ENCODE results near the gene KCNH1. TPM values are rescaled to one million over a fixed set of nuclear protein-coding genes. Genes with fewer than 3 reads are reported as not detected.

Gene KCNH1
- total RNA-seq, 1 experiment from 2014 or later: not detected

DNA sequence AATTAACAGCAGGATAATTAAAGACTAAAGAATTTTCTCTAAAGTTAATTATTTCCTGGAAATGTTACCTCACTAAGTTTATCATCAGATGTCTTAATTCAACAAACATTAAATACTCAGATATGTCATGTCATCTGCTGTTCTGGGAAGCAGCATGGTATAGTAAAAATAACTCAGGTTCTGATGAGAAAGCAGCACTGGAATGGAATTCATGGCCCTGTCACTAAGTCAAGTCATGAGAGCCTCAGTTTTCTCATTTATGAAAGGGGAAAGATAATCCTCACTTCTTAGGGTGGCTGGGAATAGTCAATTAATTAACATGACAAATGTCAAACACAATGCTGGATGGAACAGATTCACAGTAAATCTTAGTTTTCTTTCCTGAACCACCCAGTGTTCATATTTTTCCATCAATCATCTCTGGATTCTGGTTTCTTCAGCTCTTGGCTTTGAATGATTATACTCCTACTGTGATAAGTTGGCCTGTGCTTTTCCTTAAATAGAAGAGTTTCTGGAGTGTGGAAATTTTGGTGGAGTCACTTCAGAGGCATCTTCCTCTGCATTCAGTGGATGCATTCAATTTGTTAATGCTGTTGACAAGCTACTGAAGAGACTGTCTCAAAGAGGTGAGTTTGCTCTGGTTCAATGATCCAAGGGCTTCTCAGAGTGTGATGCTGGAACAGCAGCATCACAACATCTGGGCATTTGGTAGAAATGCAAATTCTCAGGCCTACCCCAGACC is 319.4 kb downstream of the KCNH1 start:
- H3K4me1 Mint-ChIP-seq (ENCODE audit: low read depth, unreplicated experiment): no peaks in the 10 kb centered on the region
- ChIA-PET CTCF (no interaction called here), POLR2A (no interaction called here)
- no peaks in the 10 kb centered on the region for H3K4me1 ChIP-seq
- H3K4me3 Mint-ChIP-seq (ENCODE audit: unreplicated experiment): no peak overlapping the region
- H3K27me3 Mint-ChIP-seq (ENCODE audit: insufficient read depth, unreplicated experiment): peaks cover 9% of the 10 kb centered on the region
- intact Hi-C loops (cut with micrococcal nuclease; ENCODE audit: unreplicated experiment): no loop called here
- H3K9me3 ChIP-seq: no peaks in the 10 kb centered on the region
- no peaks in the 10 kb centered on the region for H3K9me3 Mint-ChIP-seq (ENCODE audit: unreplicated experiment)
- TF ChIP-seq, protein P1, sequence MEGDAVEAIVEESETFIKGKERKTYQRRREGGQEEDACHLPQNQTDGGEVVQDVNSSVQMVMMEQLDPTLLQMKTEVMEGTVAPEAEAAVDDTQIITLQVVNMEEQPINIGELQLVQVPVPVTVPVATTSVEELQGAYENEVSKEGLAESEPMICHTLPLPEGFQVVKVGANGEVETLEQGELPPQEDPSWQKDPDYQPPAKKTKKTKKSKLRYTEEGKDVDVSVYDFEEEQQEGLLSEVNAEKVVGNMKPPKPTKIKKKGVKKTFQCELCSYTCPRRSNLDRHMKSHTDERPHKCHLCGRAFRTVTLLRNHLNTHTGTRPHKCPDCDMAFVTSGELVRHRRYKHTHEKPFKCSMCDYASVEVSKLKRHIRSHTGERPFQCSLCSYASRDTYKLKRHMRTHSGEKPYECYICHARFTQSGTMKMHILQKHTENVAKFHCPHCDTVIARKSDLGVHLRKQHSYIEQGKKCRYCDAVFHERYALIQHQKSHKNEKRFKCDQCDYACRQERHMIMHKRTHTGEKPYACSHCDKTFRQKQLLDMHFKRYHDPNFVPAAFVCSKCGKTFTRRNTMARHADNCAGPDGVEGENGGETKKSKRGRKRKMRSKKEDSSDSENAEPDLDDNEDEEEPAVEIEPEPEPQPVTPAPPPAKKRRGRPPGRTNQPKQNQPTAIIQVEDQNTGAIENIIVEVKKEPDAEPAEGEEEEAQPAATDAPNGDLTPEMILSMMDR (IDR thresholded peaks at IDR 0.05; ENCODE audit: insufficient read depth in 1 of 2, low read depth in 1 of 2, low read length in 1 of 2, severe bottlenecking in 1 of 2, unreplicated experiment in 1 of 2): no peak
- H3K36me3 ChIP-seq (ENCODE audit: control insufficient read depth, insufficient read depth, low read length): no peaks in the 10 kb centered on the region
- H3K36me3 Mint-ChIP-seq (ENCODE audit: insufficient read depth, unreplicated experiment): no peaks in the 10 kb centered on the region
- no peaks in the 10 kb centered on the region for H3K27me3 ChIP-seq (replicated peaks; ENCODE audit: control insufficient read depth, insufficient read depth, low read length)
- H3K4me3 ChIP-seq (ENCODE audit: low read depth, low read length): no peak overlapping the region
- no peak overlapping the region for H3K27ac Mint-ChIP-seq (ENCODE audit: unreplicated experiment)
- BruUV-seq (replicated peaks): no TSS peak
- no peak for DNase-seq

DNA sequence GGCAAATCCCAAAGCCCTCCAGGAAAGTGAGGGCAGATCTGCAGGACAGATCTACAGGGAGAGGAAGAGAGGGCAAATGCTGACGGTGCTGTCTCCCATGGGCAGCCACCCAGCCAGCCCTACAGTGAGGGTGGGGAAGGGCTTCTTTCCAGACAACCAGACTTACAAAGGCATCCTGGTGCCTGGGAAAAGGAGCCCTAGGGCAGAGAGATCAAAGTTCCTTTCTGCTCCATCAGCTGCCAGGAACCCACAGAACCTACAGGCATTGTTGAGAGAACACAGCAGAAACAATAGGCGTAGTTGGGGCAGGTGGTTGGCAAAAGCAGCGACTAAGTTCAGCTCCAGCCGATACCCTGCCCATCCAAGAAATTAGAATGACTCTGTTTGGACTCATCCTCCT is 332.4 kb downstream of the KCNH1 start:
- H3K9me3 ChIP-seq: no peaks in the 10 kb centered on the region
- DNase-seq: peak in 1 of 2 experiments; percentile 38
- TF ChIP-seq, protein P1 (IDR thresholded peaks at IDR 0.05; ENCODE audit: insufficient read depth in 1 of 2, low read depth in 1 of 2, low read length in 1 of 2, severe bottlenecking in 1 of 2, unreplicated experiment in 1 of 2): no peak
- H3K4me3 ChIP-seq (ENCODE audit: low read depth, low read length): no peak overlapping the region
- Mint-ChIP-seq H3K27me3 (ENCODE audit: insufficient read depth, unreplicated experiment) (peaks cover 13% of the 10 kb centered on the region), H3K4me3 (ENCODE audit: unreplicated experiment) (no peak overlapping the region), H3K36me3 (ENCODE audit: insufficient read depth, unreplicated experiment) (no peaks in the 10 kb centered on the region), H3K27ac (ENCODE audit: unreplicated experiment) (no peak overlapping the region), H3K4me1 (ENCODE audit: low read depth, unreplicated experiment) (no peaks in the 10 kb centered on the region), H3K9me3 (ENCODE audit: unreplicated experiment) (no peaks in the 10 kb centered on the region)
- no peaks in the 10 kb centered on the region for H3K36me3 ChIP-seq (ENCODE audit: control insufficient read depth, insufficient read depth, low read length)
- CTCF ChIA-PET: no interaction called here
- no peaks in the 10 kb centered on the region for H3K27me3 ChIP-seq (replicated peaks; ENCODE audit: control insufficient read depth, insufficient read depth, low read length)
- BruUV-seq (replicated peaks): no TSS peak
- POLR2A ChIA-PET: no interaction called here
- intact Hi-C loops (cut with micrococcal nuclease; ENCODE audit: unreplicated experiment): no loop called here
- H3K4me1 ChIP-seq: no peaks in the 10 kb centered on the region

GRCh38 chr1:210800756-210801155 is 333.2 kb downstream of the KCNH1 start:
- H3K36me3 Mint-ChIP-seq (ENCODE audit: insufficient read depth, unreplicated experiment): no peaks in the 10 kb centered on the region
- H3K9me3 Mint-ChIP-seq (ENCODE audit: unreplicated experiment): no peaks in the 10 kb centered on the region
- no peaks in the 10 kb centered on the region for H3K4me1 ChIP-seq
- no peak overlapping the region for H3K4me3 Mint-ChIP-seq (ENCODE audit: unreplicated experiment)
- no peaks in the 10 kb centered on the region for H3K36me3 ChIP-seq (ENCODE audit: control insufficient read depth, insufficient read depth, low read length)
- no peak overlapping the region for H3K27ac Mint-ChIP-seq (ENCODE audit: unreplicated experiment)
- POLR2A ChIA-PET: interaction anchor here (0.5 kb wide), 1 partner anchor 344 kb away, joined by 3 read pairs; no protein-coding TSS in a partner anchor
- no peaks in the 10 kb centered on the region for H3K9me3 ChIP-seq
- no peak for DNase-seq
- intact Hi-C loops (cut with micrococcal nuclease; ENCODE audit: unreplicated experiment): no loop called here
- H3K4me3 ChIP-seq (ENCODE audit: low read depth, low read length): no peak overlapping the region
- no peaks in the 10 kb centered on the region for H3K27me3 ChIP-seq (replicated peaks; ENCODE audit: control insufficient read depth, insufficient read depth, low read length)
- no TSS peak for BruUV-seq (replicated peaks)
- CTCF ChIA-PET: no interaction called here
- TF ChIP-seq, protein P1 (IDR thresholded peaks at IDR 0.05; ENCODE audit: insufficient read depth in 1 of 2, low read depth in 1 of 2, low read length in 1 of 2, severe bottlenecking in 1 of 2, unreplicated experiment in 1 of 2): no peak
- H3K4me1 Mint-ChIP-seq (ENCODE audit: low read depth, unreplicated experiment): no peaks in the 10 kb centered on the region
- H3K27me3 Mint-ChIP-seq (ENCODE audit: insufficient read depth, unreplicated experiment): peaks cover 14% of the 10 kb centered on the region
